Measurements from ENCODE around the gene SDHAF4.
"Not testable (repeated sequence)": the region's sequence is repeated elsewhere in the genome, so short reads cannot be mapped to it uniquely, and the experiment has no call there.

Gene SDHAF4

DNA sequence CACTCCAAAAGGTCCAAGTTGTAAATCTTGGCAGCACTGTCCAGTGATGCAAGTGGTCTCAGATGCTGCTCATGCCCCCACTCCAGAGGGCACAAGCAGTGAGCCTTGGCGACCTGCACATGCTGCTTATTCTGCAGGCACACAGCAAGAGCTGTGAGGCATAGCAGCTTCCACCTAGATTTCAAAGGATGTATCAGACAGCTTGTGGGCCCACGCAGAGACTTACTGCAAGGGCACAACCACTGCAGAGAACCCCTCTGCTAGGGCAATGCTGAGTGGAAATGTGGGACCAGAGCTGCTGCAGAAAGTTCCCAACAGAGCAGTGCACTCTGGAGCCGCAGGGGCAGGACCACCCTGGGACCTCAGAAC is 26.4 kb downstream of the SDHAF4 start:
- DNase-seq, result no peak

DNA sequence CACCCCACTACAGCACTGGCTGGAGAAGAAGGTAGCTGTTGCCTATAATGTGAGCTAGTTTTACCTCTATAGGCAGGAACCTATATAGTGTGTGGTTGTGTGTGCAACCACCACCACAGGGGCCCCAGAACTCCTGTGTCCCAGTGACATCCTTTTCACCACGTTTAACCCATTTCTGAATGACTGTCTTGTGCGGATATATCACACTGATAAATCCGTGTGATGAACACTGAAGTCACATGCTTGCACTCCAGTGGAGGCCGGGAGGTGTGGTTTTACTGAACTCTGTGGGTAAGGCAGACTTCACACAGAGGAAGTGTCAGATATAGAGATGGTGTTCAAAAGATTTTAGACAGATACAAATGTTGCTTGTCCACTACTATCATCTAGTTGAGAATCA is 32.5 kb downstream of the SDHAF4 start:
- no peak for DNase-seq

DNA sequence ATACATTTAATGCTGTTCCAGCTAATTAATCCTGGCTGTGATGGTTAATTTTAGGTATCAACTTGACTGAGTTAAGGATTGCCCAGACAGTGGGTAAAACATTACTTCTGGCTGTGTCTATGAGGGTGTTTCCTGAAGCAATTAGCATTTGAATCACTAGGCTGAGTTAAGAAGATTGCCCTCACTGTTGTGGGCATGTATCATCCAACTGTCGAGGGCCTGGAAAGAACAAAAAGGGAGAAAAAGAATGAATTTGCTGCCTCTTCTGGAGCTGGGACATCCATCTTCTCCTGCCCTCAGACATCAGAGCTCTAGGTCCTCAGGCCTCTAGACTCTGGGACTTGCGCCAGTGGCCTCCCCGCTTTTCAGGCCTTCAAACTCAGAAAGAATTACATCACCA is 34.3 kb downstream of the SDHAF4 start:
- no peak for DNase-seq

DNA sequence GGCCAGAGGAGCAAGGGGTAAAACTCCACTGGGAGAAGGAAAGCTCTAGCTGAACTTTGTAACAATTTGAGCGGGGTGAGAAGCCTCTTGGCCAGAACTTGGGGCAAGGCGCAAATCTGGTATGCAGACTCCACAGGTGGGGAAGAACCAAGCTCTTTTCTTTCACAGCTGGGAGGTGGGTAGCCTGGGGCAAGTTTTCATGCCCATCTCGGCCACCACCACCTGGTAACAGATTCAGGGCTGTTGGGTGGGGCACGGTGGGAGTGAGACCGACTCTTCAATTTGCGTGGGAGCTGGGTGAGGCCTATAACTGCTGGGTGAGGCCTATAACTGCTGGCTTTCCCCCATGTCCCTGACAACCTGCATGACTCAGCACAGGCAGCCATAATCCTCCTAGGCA is 37.5 kb downstream of the SDHAF4 start:
- DNase-seq, result no peak

DNA sequence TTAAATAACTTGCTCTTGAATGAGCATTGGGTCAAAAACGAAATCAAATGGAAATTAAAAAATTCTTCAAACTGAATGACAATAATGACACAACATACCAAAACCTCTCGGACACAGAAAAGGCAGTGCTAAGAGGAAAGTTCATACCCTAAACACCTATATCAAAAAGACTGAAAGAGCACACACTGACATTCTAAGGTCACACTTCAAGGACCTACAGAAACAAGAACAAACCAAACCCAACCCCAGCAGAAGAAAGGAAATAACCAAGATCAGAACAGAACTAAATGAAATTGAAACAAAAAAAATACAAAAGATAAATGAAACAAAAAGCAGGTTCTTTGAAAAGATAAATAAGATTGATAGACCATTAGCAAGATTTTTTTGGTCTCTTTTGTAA is 40.6 kb downstream of the SDHAF4 start:
- DNase-seq, result not testable (repeated sequence)

DNA sequence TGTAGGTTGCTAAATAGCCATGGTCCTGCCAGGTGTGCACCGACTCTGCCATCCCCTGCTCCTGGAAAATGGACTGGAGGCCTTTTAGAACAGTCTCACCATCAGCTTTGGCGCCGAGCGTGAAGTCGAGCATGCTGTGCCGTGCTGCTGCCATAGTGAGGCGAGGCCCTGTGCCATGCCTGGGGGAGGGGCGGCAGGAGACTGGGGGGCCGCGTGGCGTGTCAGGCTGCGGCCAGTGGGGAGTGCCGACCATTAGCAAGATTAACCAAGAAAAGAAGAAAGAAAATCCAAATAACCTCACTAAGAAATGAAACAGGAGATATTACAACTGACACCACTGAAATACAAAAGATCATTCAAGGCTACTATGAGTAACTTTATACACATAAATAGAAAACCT is 42.5 kb downstream of the SDHAF4 start:
- DNase-seq, result not testable (repeated sequence)

DNA sequence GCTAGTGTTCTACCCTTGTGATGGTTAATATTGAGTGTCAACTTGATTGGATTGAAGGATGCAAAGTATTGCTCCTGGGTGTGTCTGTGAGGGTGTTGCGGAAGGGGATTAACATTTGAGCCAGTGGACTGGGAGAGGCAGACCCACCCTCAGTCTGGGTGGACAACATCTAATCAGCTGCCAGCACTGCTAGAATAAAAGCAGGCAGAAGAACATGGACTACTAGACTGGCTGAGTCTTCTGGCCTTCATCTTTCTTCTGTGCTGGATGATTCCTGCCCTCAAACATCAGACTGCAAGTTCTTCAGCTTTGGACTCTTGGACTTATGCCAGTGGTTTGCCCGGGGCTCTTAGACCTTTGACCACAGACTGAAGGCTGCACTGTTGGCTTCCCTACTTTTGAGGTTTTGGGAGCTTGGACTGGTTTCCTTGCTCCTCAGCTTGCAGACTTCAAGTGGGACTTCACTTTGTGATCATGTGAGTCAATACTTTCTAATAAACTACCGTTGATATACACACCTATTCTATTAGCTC is 50.1 kb downstream of the SDHAF4 start:
- DNase-seq, result no peak

DNA sequence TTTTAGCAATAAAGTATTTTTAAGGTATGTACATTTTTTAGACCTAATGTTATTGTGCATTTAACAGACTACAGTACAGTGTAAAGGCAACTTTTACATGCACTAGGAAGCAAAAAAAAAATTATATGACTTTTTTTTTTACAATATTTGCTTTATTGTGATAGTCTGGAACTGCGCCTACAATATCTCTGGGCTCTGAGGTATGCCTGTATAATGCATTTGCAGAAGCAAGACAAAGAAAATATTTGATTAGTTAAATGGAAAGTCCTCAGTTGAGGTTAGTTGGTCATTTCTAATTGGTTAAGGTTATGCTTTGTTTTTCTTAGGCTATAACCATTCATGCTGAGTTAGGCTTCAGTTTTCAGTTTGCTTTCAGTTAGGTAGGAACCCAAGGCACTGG is 54.0 kb downstream of the SDHAF4 start:
- no peak for DNase-seq

DNA sequence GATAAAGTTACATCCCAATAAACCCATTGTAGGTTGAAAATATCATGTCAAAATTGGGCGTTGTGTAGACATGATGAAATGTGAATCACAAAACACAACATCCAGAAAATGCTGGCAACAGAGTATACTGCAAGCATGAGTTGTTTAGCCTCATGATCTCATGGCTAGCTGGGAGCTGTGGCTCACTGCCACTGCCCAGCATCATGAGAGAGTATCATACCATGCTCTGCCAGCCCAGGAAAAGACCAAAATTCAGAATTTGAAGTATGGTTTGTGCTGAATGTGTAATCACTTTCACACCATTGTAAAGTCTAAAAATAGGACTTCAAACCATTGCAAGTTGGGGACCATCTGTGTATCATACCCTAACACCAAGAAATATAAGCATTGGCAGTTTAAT is 55.7 kb downstream of the SDHAF4 start:
- no peak for DNase-seq

DNA sequence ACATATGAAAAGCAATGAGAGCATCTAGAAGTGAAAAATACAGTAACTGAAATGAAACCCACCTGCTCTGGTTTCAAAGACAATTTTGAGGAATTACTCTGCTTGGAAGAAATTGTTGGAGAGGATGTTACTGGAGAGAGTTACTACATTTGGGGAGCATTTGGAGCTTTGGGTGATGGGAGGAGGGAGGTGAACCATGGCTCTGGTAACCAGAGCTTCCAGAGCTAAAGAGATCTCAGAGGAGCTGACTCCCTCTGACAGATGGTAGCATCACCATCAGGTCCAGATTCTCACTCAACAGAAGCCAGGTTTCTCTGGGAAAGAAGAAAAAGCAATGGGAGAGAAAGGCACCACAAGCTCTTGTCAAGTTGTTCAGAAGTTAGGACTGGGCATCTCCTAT is 58.7 kb downstream of the SDHAF4 start:
- DNase-seq, result no peak

DNA sequence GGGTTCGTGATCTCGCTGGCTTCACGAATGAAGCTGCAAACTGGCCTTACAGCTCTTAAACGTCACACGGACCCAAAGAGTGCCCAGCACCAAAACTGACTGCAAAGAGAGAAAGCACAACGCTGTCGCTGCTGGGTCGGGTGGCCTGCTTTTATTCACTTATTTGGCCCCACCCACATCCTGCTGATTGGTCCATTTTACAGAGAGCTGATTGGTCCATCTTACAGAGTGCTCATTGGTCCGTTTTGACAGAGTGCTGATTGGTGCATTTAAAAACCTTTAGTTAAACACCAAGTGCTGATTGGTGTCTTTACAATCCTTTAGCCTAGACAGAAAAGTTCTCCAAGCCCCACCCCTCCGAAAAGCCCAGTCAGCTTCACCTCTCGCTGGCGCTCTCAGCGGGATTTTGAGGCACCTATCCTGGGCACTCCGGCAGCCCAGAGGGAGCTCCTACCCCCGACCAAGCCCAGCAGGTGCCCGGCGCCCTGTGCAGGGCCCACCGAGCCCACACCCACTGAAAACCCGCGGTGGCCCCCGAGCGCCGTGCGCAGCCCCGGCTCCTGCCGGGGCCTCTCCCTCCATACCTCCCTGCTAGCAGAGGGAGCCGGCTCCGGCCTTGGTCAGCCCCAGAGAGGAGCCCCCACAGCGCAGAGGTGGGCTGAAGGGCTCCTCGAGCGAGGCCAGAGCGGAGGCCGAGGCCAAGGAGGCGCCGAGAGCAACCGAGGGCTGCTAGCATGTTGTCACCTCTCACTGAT is 60.9 kb downstream of the SDHAF4 start:
- DNase-seq, result no peak

DNA sequence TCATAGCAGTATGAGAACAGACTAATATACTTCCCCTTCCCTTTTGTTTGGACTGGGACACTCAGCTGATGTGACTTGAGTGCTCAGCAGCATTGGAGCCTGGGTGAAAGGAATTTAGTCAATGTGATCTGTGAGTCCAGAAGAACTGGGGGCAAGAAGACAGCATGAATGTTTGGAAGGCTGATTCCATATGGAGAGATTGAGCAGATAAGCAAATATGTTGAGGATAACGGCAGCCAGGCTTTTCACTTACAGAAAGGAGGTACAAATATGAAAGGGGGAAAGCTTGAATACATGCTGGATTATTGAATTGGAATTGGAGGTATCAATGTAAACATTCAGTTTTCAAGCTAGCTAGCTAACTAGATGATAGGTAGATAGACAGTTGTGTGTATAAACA is 63.2 kb downstream of the SDHAF4 start:
- no peak for DNase-seq

DNA sequence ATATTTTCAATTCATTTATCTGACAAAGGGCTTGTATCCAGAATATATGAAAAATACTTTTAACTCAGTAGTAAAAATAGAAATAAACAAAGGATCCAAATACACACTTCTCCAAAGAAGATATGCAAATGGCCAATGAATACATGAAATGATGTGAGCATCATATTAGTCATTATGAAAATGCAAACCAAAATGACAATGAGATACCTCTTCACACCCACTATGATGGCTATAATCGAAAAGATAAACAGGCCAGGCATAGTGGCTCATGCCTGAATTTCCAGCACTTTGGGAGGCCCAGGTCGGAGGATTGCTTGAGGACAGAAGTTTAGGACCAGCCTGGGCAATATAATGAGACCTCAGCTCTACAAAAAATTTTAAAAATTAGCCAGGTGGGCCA is 67.1 kb downstream of the SDHAF4 start:
- DNase-seq, result no peak

DNA sequence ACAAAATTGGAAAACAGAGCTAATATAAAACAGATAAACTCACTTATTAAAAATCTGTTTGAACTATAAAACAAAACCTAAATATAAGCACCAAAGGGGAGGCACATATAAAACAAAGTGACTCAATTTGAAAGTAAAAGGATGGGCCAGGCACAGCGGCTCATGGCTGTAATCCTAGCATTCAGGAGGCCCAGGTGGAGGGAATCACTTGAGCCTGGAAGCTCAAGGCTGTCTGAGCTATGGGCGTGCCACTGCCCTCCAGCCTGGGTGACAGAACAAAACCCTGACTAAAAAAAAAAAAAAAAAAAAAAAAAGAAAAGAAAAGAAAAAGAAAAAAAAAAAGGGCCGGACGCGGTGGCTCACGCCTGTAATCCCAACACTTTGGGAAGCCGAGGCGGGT is 69.9 kb downstream of the SDHAF4 start:
- no peak for DNase-seq

DNA sequence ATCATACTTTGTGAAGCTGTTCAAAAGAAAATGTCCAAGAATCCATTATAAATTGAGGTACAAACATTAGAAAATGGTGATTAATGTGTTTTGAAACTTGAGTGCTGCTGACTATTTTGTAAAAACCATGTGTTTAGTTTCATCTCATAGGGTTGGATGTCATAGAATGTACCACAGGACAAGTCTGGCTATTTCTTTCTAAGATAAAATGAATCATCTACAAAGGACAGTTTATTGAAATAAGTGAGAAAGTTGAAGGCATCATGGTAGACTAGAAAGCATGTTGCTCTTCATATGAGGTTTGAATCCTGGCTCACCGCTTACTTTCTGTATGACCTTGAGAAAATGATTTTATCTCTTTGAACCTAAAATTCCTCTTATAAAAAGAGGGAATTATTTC is 71.7 kb downstream of the SDHAF4 start:
- no peak for DNase-seq
